DND-41 (cell line): ENCODE results near the gene GRHL3.

Source experiments
- EZH2 ChIP-seq: IDR thresholded peaks from 3 replicates; pipeline ENCODE4 v1.6.1; 2012; ENCODE audit warnings: borderline replicate concordance, low read depth, mild to moderate bottlenecking, moderate library complexity, low read length, inconsistent platforms; ENCODE audit not compliant: severe bottlenecking
- TF ChIP-seq, protein P1 (sequence below): IDR thresholded peaks from 2 replicates; pipeline ENCODE4 v1.5.1; 2012; ENCODE audit warnings: borderline replicate concordance, low read length, moderate library complexity, mild to moderate bottlenecking; ENCODE audit not compliant: poor library complexity, severe bottlenecking; ENCODE audit errors: extremely low read depth

DNA sequence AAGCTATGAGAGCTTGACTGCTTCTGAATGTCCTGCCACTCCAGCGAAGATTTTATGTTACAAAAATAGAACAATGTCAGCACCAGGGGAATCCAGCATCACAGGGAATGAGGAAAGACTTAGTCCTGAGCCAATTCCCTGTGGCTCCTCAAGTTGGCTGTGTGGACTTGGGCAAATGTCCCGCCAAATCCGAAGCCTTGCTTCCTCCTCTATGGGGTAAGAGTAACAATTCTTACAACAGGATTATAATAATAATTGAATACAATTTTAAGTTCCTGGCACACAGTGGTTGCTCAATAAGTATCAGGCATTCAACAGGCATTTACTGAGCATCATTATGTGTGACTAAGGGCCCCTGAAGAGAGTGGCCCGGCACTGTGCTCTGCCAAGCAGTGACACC, 50.0 kb downstream of the GRHL3 start:
- TF ChIP-seq, protein P1, sequence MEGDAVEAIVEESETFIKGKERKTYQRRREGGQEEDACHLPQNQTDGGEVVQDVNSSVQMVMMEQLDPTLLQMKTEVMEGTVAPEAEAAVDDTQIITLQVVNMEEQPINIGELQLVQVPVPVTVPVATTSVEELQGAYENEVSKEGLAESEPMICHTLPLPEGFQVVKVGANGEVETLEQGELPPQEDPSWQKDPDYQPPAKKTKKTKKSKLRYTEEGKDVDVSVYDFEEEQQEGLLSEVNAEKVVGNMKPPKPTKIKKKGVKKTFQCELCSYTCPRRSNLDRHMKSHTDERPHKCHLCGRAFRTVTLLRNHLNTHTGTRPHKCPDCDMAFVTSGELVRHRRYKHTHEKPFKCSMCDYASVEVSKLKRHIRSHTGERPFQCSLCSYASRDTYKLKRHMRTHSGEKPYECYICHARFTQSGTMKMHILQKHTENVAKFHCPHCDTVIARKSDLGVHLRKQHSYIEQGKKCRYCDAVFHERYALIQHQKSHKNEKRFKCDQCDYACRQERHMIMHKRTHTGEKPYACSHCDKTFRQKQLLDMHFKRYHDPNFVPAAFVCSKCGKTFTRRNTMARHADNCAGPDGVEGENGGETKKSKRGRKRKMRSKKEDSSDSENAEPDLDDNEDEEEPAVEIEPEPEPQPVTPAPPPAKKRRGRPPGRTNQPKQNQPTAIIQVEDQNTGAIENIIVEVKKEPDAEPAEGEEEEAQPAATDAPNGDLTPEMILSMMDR, result no peak
- no peak for TF ChIP-seq EZH2
